SH-SY5Y (cell line): ENCODE results near the gene SPEF1.

ENCODE experiments used
- GATA2 ChIP-seq: IDR thresholded peaks from 2 replicates; pipeline ENCODE4 v1.6.1; 2011; ENCODE audit warnings: mild to moderate bottlenecking, low read depth, low read length
- GATA3 ChIP-seq: IDR thresholded peaks from 2 replicates; pipeline ENCODE4 v1.6.1; 2011; ENCODE audit warnings: low read depth, mild to moderate bottlenecking, low read length, moderate library complexity

GRCh38 chr20:3804254-3804751 lies 23.1 kb upstream of the SPEF1 start:
- TF ChIP-seq GATA2 (no peak), GATA3 (no peak)
